Measurements from ENCODE around the gene METTL8. TPM values are rescaled to one million over a fixed set of nuclear protein-coding genes. Genes with fewer than 3 reads are reported as not detected.

Gene METTL8
- total RNA-seq, 1 experiment from 2014 or later, result 55.1 TPM

- H3K27ac Mint-ChIP-seq (ENCODE audit: low read depth, unreplicated experiment), result no peak overlapping the region
- peaks cover 18% of the 10 kb centered on the region for H3K4me1 Mint-ChIP-seq (ENCODE audit: insufficient read depth, unreplicated experiment)
- peaks cover 4% of the 10 kb centered on the region for H3K36me3 Mint-ChIP-seq (ENCODE audit: insufficient read depth, unreplicated experiment)
- no peaks in the 10 kb centered on the region for H3K27me3 Mint-ChIP-seq (ENCODE audit: insufficient read depth, unreplicated experiment)
- no TSS peak for BruUV-seq (replicated peaks)
- ChIA-PET CTCF (interaction anchor here (0.6 to 0.9 kb wide), 2 partner anchors 24 to 1685 kb away, joined by 3 to 5 read pairs; no protein-coding TSS in a partner anchor), POLR2A (no interaction called here)
- intact Hi-C loops (cut with micrococcal nuclease), result no loop called here
- no peak overlapping the region for H3K4me3 Mint-ChIP-seq (ENCODE audit: unreplicated experiment)
- TF ChIP-seq CTCF (IDR thresholded peaks at IDR 0.05; ENCODE audit: unreplicated experiment), result no peak
- H3K9me3 Mint-ChIP-seq (ENCODE audit: unreplicated experiment), result no peaks in the 10 kb centered on the region
- DNase-seq (ENCODE audit: unreplicated experiment), result no peak
These were observed 42.3 kb downstream of the METTL8 start for GRCh38 chr2:171391532-171391931.

GRCh38 chr2:171390941-171391516 is 42.8 kb downstream of the METTL8 start:
- H3K36me3 Mint-ChIP-seq (ENCODE audit: insufficient read depth, unreplicated experiment), result peaks cover 4% of the 10 kb centered on the region
- peaks cover 18% of the 10 kb centered on the region for H3K4me1 Mint-ChIP-seq (ENCODE audit: insufficient read depth, unreplicated experiment)
- H3K27me3 Mint-ChIP-seq (ENCODE audit: insufficient read depth, unreplicated experiment), result no peaks in the 10 kb centered on the region
- peak; percentile 82 for DNase-seq (ENCODE audit: unreplicated experiment)
- H3K27ac Mint-ChIP-seq (ENCODE audit: low read depth, unreplicated experiment), result peak overlapping the region; percentile 6
- no TSS peak for BruUV-seq (replicated peaks)
- TF ChIP-seq CTCF (IDR thresholded peaks at IDR 0.05; ENCODE audit: unreplicated experiment), result no peak
- no peak overlapping the region for H3K4me3 Mint-ChIP-seq (ENCODE audit: unreplicated experiment)
- ChIA-PET POLR2A (no interaction called here), CTCF (interaction anchor here (0.6 to 0.9 kb wide), 2 partner anchors 25 to 1686 kb away, joined by 3 to 5 read pairs; no protein-coding TSS in a partner anchor)
- no peaks in the 10 kb centered on the region for H3K9me3 Mint-ChIP-seq (ENCODE audit: unreplicated experiment)
- intact Hi-C loops (cut with micrococcal nuclease), result no loop called here

- intact Hi-C loops (cut with micrococcal nuclease), result no loop called here
- Mint-ChIP-seq H3K4me3 (ENCODE audit: unreplicated experiment) (no peak overlapping the region), H3K27ac (ENCODE audit: low read depth, unreplicated experiment) (no peak overlapping the region), H3K9me3 (ENCODE audit: unreplicated experiment) (no peaks in the 10 kb centered on the region), H3K27me3 (ENCODE audit: insufficient read depth, unreplicated experiment) (no peaks in the 10 kb centered on the region), H3K36me3 (ENCODE audit: insufficient read depth, unreplicated experiment) (peaks cover 4% of the 10 kb centered on the region), H3K4me1 (ENCODE audit: insufficient read depth, unreplicated experiment) (peaks cover 18% of the 10 kb centered on the region)
- ChIA-PET CTCF (interaction anchor here (0.6 kb wide), 1 partner anchor 69 kb away, joined by 3 read pairs; no protein-coding TSS in a partner anchor), POLR2A (interaction anchor here (1.3 to 1.8 kb wide), 3 partner anchors 10 to 20 kb away, joined by 3 to 6 read pairs (median 3); no protein-coding TSS in a partner anchor)
- no TSS peak for BruUV-seq (replicated peaks)
- DNase-seq (ENCODE audit: unreplicated experiment), result no peak
- TF ChIP-seq CTCF (IDR thresholded peaks at IDR 0.05; ENCODE audit: unreplicated experiment), result no peak
These were observed 44.0 kb downstream of the METTL8 start for GRCh38 chr2:171389780-171390179.

- BruUV-seq (replicated peaks), result no TSS peak
- H3K27me3 Mint-ChIP-seq (ENCODE audit: insufficient read depth, unreplicated experiment), result no peaks in the 10 kb centered on the region
- CTCF ChIA-PET, result interaction anchor here (1.0 kb wide), 1 partner anchor 461 kb away, joined by 6 read pairs; no protein-coding TSS in a partner anchor
- POLR2A ChIA-PET, result interaction anchor here (1.3 to 1.8 kb wide), 4 partner anchors 8 to 21 kb away, joined by 3 to 6 read pairs (median 4); no protein-coding TSS in a partner anchor
- no peak for TF ChIP-seq CTCF (IDR thresholded peaks at IDR 0.05; ENCODE audit: unreplicated experiment)
- peaks cover 4% of the 10 kb centered on the region for H3K36me3 Mint-ChIP-seq (ENCODE audit: insufficient read depth, unreplicated experiment)
- no peak overlapping the region for H3K4me3 Mint-ChIP-seq (ENCODE audit: unreplicated experiment)
- no peak for DNase-seq (ENCODE audit: unreplicated experiment)
- no peaks in the 10 kb centered on the region for H3K9me3 Mint-ChIP-seq (ENCODE audit: unreplicated experiment)
- H3K27ac Mint-ChIP-seq (ENCODE audit: low read depth, unreplicated experiment), result no peak overlapping the region
- intact Hi-C loops (cut with micrococcal nuclease), result no loop called here
- peaks cover 18% of the 10 kb centered on the region for H3K4me1 Mint-ChIP-seq (ENCODE audit: insufficient read depth, unreplicated experiment)
These were observed 44.5 kb downstream of the METTL8 start for GRCh38 chr2:171389325-171389724.

Data from MCF 10A (cell line).